Measurements from ENCODE around the gene NUDT13.

Gene NUDT13

GRCh38 chr10:73126343-73126742 lies 16.1 kb downstream of the NUDT13 start:
- TF ChIP-seq GATA2 (IDR thresholded peaks at IDR 0.05; ENCODE audit: low read depth, low read length): no peak
- TF ChIP-seq GATA3 (IDR thresholded peaks at IDR 0.05; ENCODE audit: low read depth, low read length): no peak

GRCh38 chr10:73131301-73131700 lies 21.0 kb downstream of the NUDT13 start:
- TF ChIP-seq GATA2 (IDR thresholded peaks at IDR 0.05; ENCODE audit: low read depth, low read length) (no peak), GATA3 (IDR thresholded peaks at IDR 0.05; ENCODE audit: low read depth, low read length) (no peak)

- TF ChIP-seq GATA2 (IDR thresholded peaks at IDR 0.05; ENCODE audit: low read depth, low read length) (no peak), GATA3 (IDR thresholded peaks at IDR 0.05; ENCODE audit: low read depth, low read length) (no peak)
These were observed 21.8 kb downstream of the NUDT13 start for GRCh38 chr10:73131913-73132686.

- TF ChIP-seq GATA3 (IDR thresholded peaks at IDR 0.05; ENCODE audit: low read depth, low read length) (no peak), GATA2 (IDR thresholded peaks at IDR 0.05; ENCODE audit: low read depth, low read length) (no peak)
These were observed 24.5 kb downstream of the NUDT13 start for GRCh38 chr10:73134727-73135126.

GRCh38 chr10:73136627-73137026 lies 26.4 kb downstream of the NUDT13 start:
- TF ChIP-seq GATA2 (IDR thresholded peaks at IDR 0.05; ENCODE audit: low read depth, low read length) (no peak), GATA3 (IDR thresholded peaks at IDR 0.05; ENCODE audit: low read depth, low read length) (no peak)

- no peak for TF ChIP-seq GATA2 (IDR thresholded peaks at IDR 0.05; ENCODE audit: low read depth, low read length)
- no peak for TF ChIP-seq GATA3 (IDR thresholded peaks at IDR 0.05; ENCODE audit: low read depth, low read length)
These were observed 29.0 kb downstream of the NUDT13 start for GRCh38 chr10:73139251-73139650.

GRCh38 chr10:73141603-73142002 lies 31.3 kb downstream of the NUDT13 start:
- no peak for TF ChIP-seq GATA3 (IDR thresholded peaks at IDR 0.05; ENCODE audit: low read depth, low read length)
- TF ChIP-seq GATA2 (IDR thresholded peaks at IDR 0.05; ENCODE audit: low read depth, low read length): no peak

GRCh38 chr10:73152009-73152408 lies 41.8 kb downstream of the NUDT13 start:
- TF ChIP-seq GATA3 (IDR thresholded peaks at IDR 0.05; ENCODE audit: low read depth, low read length): no peak
- no peak for TF ChIP-seq GATA2 (IDR thresholded peaks at IDR 0.05; ENCODE audit: low read depth, low read length)

- TF ChIP-seq GATA2 (IDR thresholded peaks at IDR 0.05; ENCODE audit: low read depth, low read length) (no peak), GATA3 (IDR thresholded peaks at IDR 0.05; ENCODE audit: low read depth, low read length) (no peak)
These were observed 45.8 kb downstream of the NUDT13 start for GRCh38 chr10:73156054-73156453.

GRCh38 chr10:73159038-73159648 lies 48.9 kb downstream of the NUDT13 start:
- no peak for TF ChIP-seq GATA3 (IDR thresholded peaks at IDR 0.05; ENCODE audit: low read depth, low read length)
- no peak for TF ChIP-seq GATA2 (IDR thresholded peaks at IDR 0.05; ENCODE audit: low read depth, low read length)

- TF ChIP-seq GATA3 (IDR thresholded peaks at IDR 0.05; ENCODE audit: low read depth, low read length): no peak
- no peak for TF ChIP-seq GATA2 (IDR thresholded peaks at IDR 0.05; ENCODE audit: low read depth, low read length)
These were observed 50.8 kb downstream of the NUDT13 start for GRCh38 chr10:73161079-73161478.

- no peak for TF ChIP-seq GATA2 (IDR thresholded peaks at IDR 0.05; ENCODE audit: low read depth, low read length)
- no peak for TF ChIP-seq GATA3 (IDR thresholded peaks at IDR 0.05; ENCODE audit: low read depth, low read length)
These were observed 51.4 kb downstream of the NUDT13 start for GRCh38 chr10:73161662-73162061.

- no peak for TF ChIP-seq GATA2 (IDR thresholded peaks at IDR 0.05; ENCODE audit: low read depth, low read length)
These were observed 52.8 kb downstream of the NUDT13 start for GRCh38 chr10:73163096-73163495.

- TF ChIP-seq GATA2 (IDR thresholded peaks at IDR 0.05; ENCODE audit: low read depth, low read length) (no peak), GATA3 (IDR thresholded peaks at IDR 0.05; ENCODE audit: low read depth, low read length) (no peak)
These were observed 56.7 kb downstream of the NUDT13 start for GRCh38 chr10:73166972-73167371.

GRCh38 chr10:73167458-73167782 lies 57.2 kb downstream of the NUDT13 start:
- TF ChIP-seq GATA2 (IDR thresholded peaks at IDR 0.05; ENCODE audit: low read depth, low read length) (no peak), GATA3 (IDR thresholded peaks at IDR 0.05; ENCODE audit: low read depth, low read length) (no peak)

Data from SH-SY5Y (cell line).